ENCODE results near the gene SRP19.
"Not testable (repeated sequence)": the region's sequence is repeated elsewhere in the genome, so short reads cannot be mapped to it uniquely, and the experiment has no call there.

The SRP19 gene

GRCh38 chr5:112860929-112861637, at the start of gene SRP19:
SRP19 (plus strand) TSS chr5:112861287; CDS start chr5:112861377, 90 bp downstream.
- peak; percentile 80 for DNase-seq (ENCODE audit: low read depth)

GRCh38 chr5:112812549-112812948, 48.5 kb upstream of the SRP19 start:
- DNase-seq (ENCODE audit: low read depth) = no peak

GRCh38 chr5:112820246-112820645, 40.8 kb upstream of the SRP19 start:
- DNase-seq (ENCODE audit: low read depth) = no peak

GRCh38 chr5:112822456-112822855, 38.6 kb upstream of the SRP19 start:
- no peak for DNase-seq (ENCODE audit: low read depth)

GRCh38 chr5:112823181-112823580, 37.9 kb upstream of the SRP19 start:
- DNase-seq (ENCODE audit: low read depth) = no peak

- no peak for DNase-seq (ENCODE audit: low read depth)
Observed at GRCh38 chr5:112823656-112824055, 37.4 kb upstream of the SRP19 start.

GRCh38 chr5:112824197-112824596, 36.9 kb upstream of the SRP19 start:
- DNase-seq (ENCODE audit: low read depth) = no peak

GRCh38 chr5:112830378-112830777, 30.7 kb upstream of the SRP19 start:
- DNase-seq (ENCODE audit: low read depth) = no peak

- no peak for DNase-seq (ENCODE audit: low read depth)
Observed at GRCh38 chr5:112833971-112834370, 27.1 kb upstream of the SRP19 start.

- no peak for DNase-seq (ENCODE audit: low read depth)
Observed at GRCh38 chr5:112844489-112844888, 16.6 kb upstream of the SRP19 start.

GRCh38 chr5:112846556-112846955, 14.5 kb upstream of the SRP19 start:
- no peak for DNase-seq (ENCODE audit: low read depth)

- DNase-seq (ENCODE audit: low read depth) = no peak
Observed at GRCh38 chr5:112847306-112847705, 13.8 kb upstream of the SRP19 start.

- DNase-seq (ENCODE audit: low read depth) = no peak
Observed at GRCh38 chr5:112848116-112848811, 12.8 kb upstream of the SRP19 start.

- no peak for DNase-seq (ENCODE audit: low read depth)
Observed at GRCh38 chr5:112849912-112850311, 11.2 kb upstream of the SRP19 start.

- DNase-seq (ENCODE audit: low read depth) = no peak
Observed at GRCh38 chr5:112854651-112855050, 6.4 kb upstream of the SRP19 start.

- DNase-seq (ENCODE audit: low read depth) = no peak
Observed at GRCh38 chr5:112857866-112858265, 3.2 kb upstream of the SRP19 start.

GRCh38 chr5:112860571-112860928, 537 bp upstream of the SRP19 start:
- DNase-seq (ENCODE audit: low read depth) = not testable (repeated sequence)

- DNase-seq (ENCODE audit: low read depth) = no peak
Observed at GRCh38 chr5:112861638-112861985, 525 bp downstream of the SRP19 start.

- no peak for DNase-seq (ENCODE audit: low read depth)
Observed at GRCh38 chr5:112862085-112862484, 998 bp downstream of the SRP19 start.

- DNase-seq (ENCODE audit: low read depth) = no peak
Observed at GRCh38 chr5:112863549-112863948, 2.5 kb downstream of the SRP19 start.

GRCh38 chr5:112865128-112865527, 4.0 kb downstream of the SRP19 start:
- no peak for DNase-seq (ENCODE audit: low read depth)

- no peak for DNase-seq (ENCODE audit: low read depth)
Observed at GRCh38 chr5:112866739-112867138, 5.7 kb downstream of the SRP19 start.

GRCh38 chr5:112867411-112867810, 6.3 kb downstream of the SRP19 start:
- DNase-seq (ENCODE audit: low read depth) = no peak

- no peak for DNase-seq (ENCODE audit: low read depth)
Observed at GRCh38 chr5:112869948-112870347, 8.9 kb downstream of the SRP19 start.

Data from stimulated activated CD8-positive, alpha-beta memory T cell treated with anti-CD3 and anti-CD28 coated beads, Interleukin-12 subunit alpha, Interleukin-12 subunit beta, amount 100 ng/mL, for 4 hours (primary cell).